ENCODE data around the gene GATA2. TPM values are rescaled to one million over a fixed set of nuclear protein-coding genes. Genes with fewer than 3 reads are reported as not detected.

The GATA2 gene
- total and polyA plus RNA-seq, 2 of the 13 experiments (the other 11 are each of a cell fraction or from before 2014, with no cell fraction given): 3.5 to 6.2 TPM

DNA sequence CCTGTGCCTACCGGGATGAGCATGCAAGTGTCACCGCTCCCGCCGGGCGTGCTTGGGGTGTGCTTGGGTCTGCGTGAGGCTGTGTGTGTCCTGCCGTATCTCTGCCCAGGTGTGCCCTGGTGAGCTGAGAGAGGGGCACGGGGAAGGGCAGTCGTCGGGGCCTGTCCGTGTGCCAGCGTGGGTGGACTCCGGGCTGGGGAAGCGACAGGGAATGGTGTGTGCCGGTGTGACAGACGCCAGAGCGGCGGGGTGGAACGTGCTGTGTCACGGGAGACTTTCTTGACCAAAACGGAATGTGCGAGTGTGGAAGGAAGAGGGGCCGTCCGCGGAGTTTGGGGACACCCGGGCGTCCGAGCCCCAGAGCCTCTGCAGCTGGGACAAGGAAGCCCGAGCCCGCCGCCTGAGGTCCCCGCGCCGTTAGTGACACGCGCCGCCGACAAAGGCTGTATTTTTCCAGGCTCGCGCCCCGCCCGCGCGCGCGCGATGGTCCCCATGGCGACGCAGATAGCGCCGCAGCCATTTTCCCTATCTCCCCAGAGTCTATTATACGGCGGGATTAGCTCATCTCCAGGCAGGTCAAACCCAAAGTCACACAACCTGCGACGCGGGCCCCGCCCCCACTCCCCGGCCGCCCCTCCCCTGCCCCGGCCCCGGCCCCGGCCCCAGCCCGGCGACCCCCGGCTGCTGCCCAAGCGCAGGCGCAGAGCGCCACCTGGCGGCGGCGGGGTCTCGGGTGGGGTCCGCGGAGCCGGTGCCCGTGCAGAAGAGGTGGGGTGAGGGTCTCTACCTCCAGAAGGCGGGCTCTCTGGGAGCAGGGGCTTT lies 4.5 kb upstream of the GATA2 start (continued):
- TF ChIP-seq, protein P1, sequence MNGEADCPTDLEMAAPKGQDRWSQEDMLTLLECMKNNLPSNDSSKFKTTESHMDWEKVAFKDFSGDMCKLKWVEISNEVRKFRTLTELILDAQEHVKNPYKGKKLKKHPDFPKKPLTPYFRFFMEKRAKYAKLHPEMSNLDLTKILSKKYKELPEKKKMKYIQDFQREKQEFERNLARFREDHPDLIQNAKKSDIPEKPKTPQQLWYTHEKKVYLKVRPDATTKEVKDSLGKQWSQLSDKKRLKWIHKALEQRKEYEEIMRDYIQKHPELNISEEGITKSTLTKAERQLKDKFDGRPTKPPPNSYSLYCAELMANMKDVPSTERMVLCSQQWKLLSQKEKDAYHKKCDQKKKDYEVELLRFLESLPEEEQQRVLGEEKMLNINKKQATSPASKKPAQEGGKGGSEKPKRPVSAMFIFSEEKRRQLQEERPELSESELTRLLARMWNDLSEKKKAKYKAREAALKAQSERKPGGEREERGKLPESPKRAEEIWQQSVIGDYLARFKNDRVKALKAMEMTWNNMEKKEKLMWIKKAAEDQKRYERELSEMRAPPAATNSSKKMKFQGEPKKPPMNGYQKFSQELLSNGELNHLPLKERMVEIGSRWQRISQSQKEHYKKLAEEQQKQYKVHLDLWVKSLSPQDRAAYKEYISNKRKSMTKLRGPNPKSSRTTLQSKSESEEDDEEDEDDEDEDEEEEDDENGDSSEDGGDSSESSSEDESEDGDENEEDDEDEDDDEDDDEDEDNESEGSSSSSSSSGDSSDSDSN (CRISPR knock-in tag; IDR thresholded peaks at IDR 0.05): no peak
- TF ChIP-seq, protein P2, sequence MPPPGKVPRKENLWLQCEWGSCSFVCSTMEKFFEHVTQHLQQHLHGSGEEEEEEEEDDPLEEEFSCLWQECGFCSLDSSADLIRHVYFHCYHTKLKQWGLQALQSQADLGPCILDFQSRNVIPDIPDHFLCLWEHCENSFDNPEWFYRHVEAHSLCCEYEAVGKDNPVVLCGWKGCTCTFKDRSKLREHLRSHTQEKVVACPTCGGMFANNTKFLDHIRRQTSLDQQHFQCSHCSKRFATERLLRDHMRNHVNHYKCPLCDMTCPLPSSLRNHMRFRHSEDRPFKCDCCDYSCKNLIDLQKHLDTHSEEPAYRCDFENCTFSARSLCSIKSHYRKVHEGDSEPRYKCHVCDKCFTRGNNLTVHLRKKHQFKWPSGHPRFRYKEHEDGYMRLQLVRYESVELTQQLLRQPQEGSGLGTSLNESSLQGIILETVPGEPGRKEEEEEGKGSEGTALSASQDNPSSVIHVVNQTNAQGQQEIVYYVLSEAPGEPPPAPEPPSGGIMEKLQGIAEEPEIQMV (CRISPR knock-in tag; IDR thresholded peaks at IDR 0.05; ENCODE audit: low read depth): no peak
- TF ChIP-seq FLYWCH1 (CRISPR knock-in tag; IDR thresholded peaks at IDR 0.05): no peak
- TF ChIP-seq KDM2A (CRISPR knock-in tag; IDR thresholded peaks at IDR 0.05; ENCODE audit: borderline replicate concordance, low read depth): peak; percentile 31; the same call in 1 of the 2 replicates
- 0 out of 2 replicates have a peak, but pooled peaks have one; percentile 51 for TF ChIP-seq ZBTB7A (CRISPR knock-in tag; IDR thresholded peaks at IDR 0.05)

DNA sequence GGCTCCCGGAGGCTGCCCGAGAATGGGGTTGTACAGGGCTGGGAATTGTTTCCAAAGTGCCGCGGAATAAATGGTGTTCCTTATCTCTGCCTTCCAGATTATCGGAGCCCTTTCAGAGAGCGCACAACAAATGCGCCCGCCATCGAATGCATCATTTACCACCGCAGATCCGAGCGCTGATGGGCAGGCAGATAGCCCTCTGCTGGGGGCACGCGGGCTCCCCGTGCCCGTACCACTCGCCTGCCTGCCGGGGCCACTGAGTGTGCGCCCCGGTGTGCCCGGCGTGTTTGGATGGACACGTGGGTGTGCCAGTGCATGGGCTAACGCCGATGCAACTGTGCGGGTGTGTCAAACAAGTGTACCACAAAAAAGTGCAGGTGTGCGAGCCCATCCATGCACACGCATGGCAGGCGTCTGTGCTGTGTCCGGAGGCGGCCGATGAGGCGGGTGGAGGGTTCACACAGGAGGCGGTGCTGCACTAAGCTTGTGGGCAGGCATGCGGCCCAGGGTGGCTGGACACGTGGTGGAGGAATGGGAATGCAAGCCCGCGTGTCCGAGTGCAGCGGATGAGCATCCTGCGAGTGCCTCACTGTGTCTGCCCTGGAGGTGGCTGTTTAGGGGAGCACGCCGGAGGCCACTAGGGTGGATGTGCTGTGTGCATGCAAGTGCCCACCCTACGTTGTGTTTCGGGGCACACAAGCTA lies 3.8 kb upstream of the GATA2 start:
- no peak overlapping the region for H2AFZ ChIP-seq (ENCODE audit: low read length)
- POLR2A ChIA-PET: no interaction called here
- no peak overlapping the region for H3K27ac ChIP-seq (ENCODE audit: extremely low read length, insufficient read depth, low read length)

More for the DNA sequence above, 3.8 kb upstream of the GATA2 start:
- intact Hi-C loops (cut with micrococcal nuclease; ENCODE audit: unreplicated experiment) (no loop called here), in situ Hi-C loops (cut with HindIII; ENCODE audit: extremely low pct_ligation_motif_present, low pct_unique_long_range_greater_than_20kb) (no loop called here)
- H3K4me2 ChIP-seq (ENCODE audit: low read depth, low read length): no peak overlapping the region
- H3K4me3 ChIP-seq (replicated peaks in 1 of 3; ENCODE audit: insufficient read depth in 1 of 3, low read depth in 2 of 3, low read length in 3 of 3): no peak overlapping the region
- H3K36me3 ChIP-seq (replicated peaks in 1 of 2; ENCODE audit: control insufficient read depth in 1 of 2, insufficient read depth in 2 of 2, low read length in 2 of 2): 0 out of 5 replicates have a peak, but pooled peaks cover 0 to 1% of the 10 kb centered on the region in 2 experiments
- DNase-seq (ENCODE audit: low spot score) (no peak), ATAC-seq (no peak), FAIRE-seq (no peak)
- H3K9ac ChIP-seq (ENCODE audit: insufficient read depth, low read depth, low read length): no peak overlapping the region
- no peaks in the 10 kb centered on the region for H3K9me3 ChIP-seq (ENCODE audit: low read length)
- no peaks in the 10 kb centered on the region for H3K79me2 ChIP-seq (ENCODE audit: insufficient read depth, low read length)
- WGBS (ENCODE audit: low lambda C conversion rate): 99% methylated on average over 23 of the region's 45 CpGs
- CTCF ChIA-PET (ENCODE audit: low intra/inter-chr PET ratio, low total read pairs): interaction anchor here (1.4 kb wide), 1 partner anchor 401 kb away, joined by 4 read pairs; no protein-coding TSS in a partner anchor
- BruUV-seq (replicated peaks): no TSS peak
- H4K20me1 ChIP-seq (ENCODE audit: insufficient read depth, low read length): peaks cover 6% of the 10 kb centered on the region; the same call in 1 of the 2 replicates
- no peak for TF ChIP-seq AGO1 (IDR thresholded peaks at IDR 0.05; ENCODE audit: low read depth, low read length, poor library complexity, severe bottlenecking)
- TF ChIP-seq, protein P3, sequence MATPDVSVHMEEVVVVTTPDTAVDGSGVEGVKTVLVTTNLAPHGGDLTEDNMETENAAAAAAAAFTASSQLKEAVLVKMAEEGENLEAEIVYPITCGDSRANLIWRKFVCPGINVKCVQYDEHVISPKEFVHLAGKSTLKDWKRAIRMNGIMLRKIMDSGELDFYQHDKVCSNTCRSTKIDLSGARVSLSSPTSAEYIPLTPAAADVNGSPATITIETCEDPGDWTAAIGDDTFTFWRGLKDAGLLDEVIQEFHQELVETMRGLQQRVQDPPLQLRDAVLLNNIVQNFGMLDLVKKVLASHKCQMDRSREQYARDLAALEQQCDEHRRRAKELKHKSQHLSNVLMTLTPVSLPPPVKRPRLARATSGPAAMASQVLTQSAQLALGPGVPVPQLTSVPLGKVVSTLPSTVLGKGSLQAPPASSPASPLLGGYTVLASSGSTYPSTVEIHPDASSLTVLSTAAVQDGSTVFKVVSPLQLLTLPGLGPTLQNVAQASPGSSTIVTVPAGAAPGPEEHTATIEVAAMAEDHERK (CRISPR knock-in tag; IDR thresholded peaks at IDR 0.05; ENCODE audit: low read depth): no peak
- TF ChIP-seq MEIS2 (CRISPR knock-in tag; IDR thresholded peaks at IDR 0.05): no peak
- no peak for TF ChIP-seq PAX8 (CRISPR knock-in tag; IDR thresholded peaks at IDR 0.05; ENCODE audit: borderline replicate concordance)
- TF ChIP-seq KAT2B (IDR thresholded peaks at IDR 0.05; ENCODE audit: borderline replicate concordance, low read depth, low read length): no peak
- TF ChIP-seq ZNF180 (CRISPR knock-in tag; IDR thresholded peaks at IDR 0.05; ENCODE audit: borderline replicate concordance, low read depth): no peak
- no peak for TF ChIP-seq PHB2 (IDR thresholded peaks at IDR 0.05; ENCODE audit: partially characterized antibody)
- no peak for TF ChIP-seq RFXANK (CRISPR knock-in tag; IDR thresholded peaks at IDR 0.05)
- no peak for TF ChIP-seq PRMT3 (CRISPR knock-in tag; IDR thresholded peaks at IDR 0.05; ENCODE audit: borderline replicate concordance, low read depth)
- no peaks in the 10 kb centered on the region for H3K27me3 ChIP-seq (ENCODE audit: control insufficient read depth in 1 of 2, insufficient read depth in 2 of 2, low read length in 2 of 2)
- H3K4me1 ChIP-seq (ENCODE audit: insufficient read depth, low read length): peaks cover 21% of the 10 kb centered on the region
